H1 (cell line): ENCODE measurements around the gene DPH1. TPM values are rescaled to one million over a fixed set of nuclear protein-coding genes. Genes with fewer than 3 reads are reported as not detected.

ENCODE experiments used
- CTCF ChIA-PET: fragments of 300-600 bp; sonication (Branson Sonifier 250); formaldehyde crosslinking; loops from one replicate; lab custom pipeline; 2021; ENCODE audit not compliant: partially characterized antibody; lab: Charles Lee
- POLR2A ChIA-PET: fragments of 300-600 bp; sonication (Branson Sonifier 250); formaldehyde crosslinking; loops from one replicate; lab custom pipeline; 2021; ENCODE audit warnings: inconsistent platforms; ENCODE audit not compliant: partially characterized antibody; lab: Charles Lee
- DNase-seq, 2 experiments: peaks; one replicate each; pipeline versions ENCODE4 v3.0.0 to v3.0.0-alpha.2; 2010 to 2022; ENCODE audit warnings: low spot score in 2 of 2, low read depth in 1 of 2, mixed read lengths in 1 of 2
- FAIRE-seq: peaks from 2 replicates; lab custom pipeline; 2011; peaks lifted over from hg19 to GRCh38; lab: Jason Lieb, UNC
- H2AFZ ChIP-seq: 2 replicates; pipeline ENCODE4 v1.8.1; 2012; ENCODE audit warnings: low read length, inconsistent platforms
- H2AK5ac ChIP-seq: 2 replicates; pipeline ENCODE4 v1.6.1; 2013; ENCODE audit warnings: low read depth, low read length
- H2BK120ac ChIP-seq: replicated peaks from 2 replicates; pipeline ENCODE3; 2013; ENCODE audit warnings: low read depth, low read length, inconsistent platforms
- H2BK12ac ChIP-seq: 2 replicates; pipeline ENCODE4 v1.6.1; 2013; ENCODE audit warnings: low read depth, low read length
- H2BK15ac ChIP-seq: 2 replicates; pipeline ENCODE4 v1.6.1; 2013; ENCODE audit warnings: low read length
- H2BK20ac ChIP-seq: 2 replicates; pipeline ENCODE4 v1.6.1; 2013; ENCODE audit warnings: low read length
- H2BK5ac ChIP-seq: 2 replicates; pipeline ENCODE4 v1.6.1; 2013; ENCODE audit warnings: low read depth, low read length
- H3K14ac ChIP-seq: 2 replicates; pipeline ENCODE4 v1.6.1; 2013; ENCODE audit warnings: inconsistent platforms; ENCODE audit not compliant: insufficient read length
- H3K18ac ChIP-seq: 2 replicates; pipeline ENCODE4 v1.6.1; 2013; ENCODE audit warnings: low read length; ENCODE audit errors: extremely low read depth
- H3K23ac ChIP-seq: 2 replicates; pipeline ENCODE4 v1.6.1; 2013; ENCODE audit warnings: inconsistent platforms; ENCODE audit not compliant: insufficient read length
- H3K23me2 ChIP-seq: 2 replicates; pipeline ENCODE4 v1.6.1; 2013; ENCODE audit warnings: low read depth, low read length
- H3K27ac ChIP-seq: 2 replicates; pipeline ENCODE4 v1.6.1; 2011; ENCODE audit warnings: low read depth, low read length, inconsistent platforms
- H3K27me3 ChIP-seq, 4 experiments: replicated peaks in 1 of 4; 1 replicate in 1 of 4; 2 replicates in 3 of 4; pipeline versions ENCODE4 v1.6.1 to v1.8.1; 2011 to 2013; ENCODE audit warnings: low read length in 3 of 4, mild to moderate bottlenecking in 3 of 4, inconsistent platforms in 2 of 4, mixed read lengths in 2 of 4, moderate library complexity in 1 of 4; ENCODE audit not compliant: control insufficient read depth in 3 of 4, insufficient read depth in 3 of 4; ENCODE audit errors: extremely low read depth in 1 of 4
- H3K36me3 ChIP-seq, 4 experiments: 2 replicates each; pipeline versions ENCODE4 v1.6.1 to v1.8.1; 2011 to 2013; ENCODE audit warnings: mild to moderate bottlenecking in 4 of 4, low read length in 3 of 4, moderate library complexity in 2 of 4, control low read depth in 1 of 4, inconsistent platforms in 1 of 4; ENCODE audit not compliant: insufficient read depth in 4 of 4, control insufficient read depth in 2 of 4
- H3K4ac ChIP-seq: replicated peaks from 2 replicates; pipeline ENCODE3; 2013; ENCODE audit warnings: low read length, low read depth, mixed read lengths, inconsistent platforms; ENCODE audit not compliant: insufficient read length
- H3K4me1 ChIP-seq, 4 experiments: replicated peaks in 1 of 4; 1 replicate in 1 of 4; 2 replicates in 3 of 4; pipeline versions ENCODE4 v1.6.1 to v1.8.1; 2011 to 2013; ENCODE audit warnings: low read length in 3 of 4, inconsistent platforms in 2 of 4, mixed read lengths in 1 of 4; ENCODE audit not compliant: insufficient read depth in 4 of 4, control insufficient read depth in 3 of 4
- H3K4me2 ChIP-seq, 2 experiments: 2 replicates each; pipeline versions ENCODE4 v1.6.1 to v1.8.1; 2011 to 2013; ENCODE audit warnings: low read depth in 2 of 2, low read length in 2 of 2, control low read depth in 1 of 2, inconsistent platforms in 1 of 2, mild to moderate bottlenecking in 1 of 2; ENCODE audit not compliant: insufficient read depth in 1 of 2
- H3K4me3 ChIP-seq, 4 experiments: fragments of 200-600, 300-600 bp in 1 of 4; sonication (generic), shearing (Covaris generic), sonication (Bioruptor Twin) in 1 of 4; 2 replicates each; pipeline versions ENCODE4 v1.5.1 to v1.8.1; 2011 to 2016; ENCODE audit warnings: low read length in 4 of 4, low read depth in 3 of 4, control low read depth in 2 of 4, inconsistent platforms in 2 of 4, mild to moderate bottlenecking in 2 of 4, mixed read lengths in 1 of 4, moderate library complexity in 1 of 4; ENCODE audit not compliant: insufficient read depth in 2 of 4; ENCODE audit errors: extremely low read depth in 1 of 4
- H3K56ac ChIP-seq: replicated peaks from 2 replicates; pipeline ENCODE3; 2013; ENCODE audit warnings: low read depth, mild to moderate bottlenecking, mixed read lengths, low read length, inconsistent platforms; ENCODE audit not compliant: insufficient read length
- H3K79me1 ChIP-seq: 2 replicates; pipeline ENCODE4 v1.6.1; 2013; ENCODE audit warnings: low read depth, low read length, control low read depth
- H3K79me2 ChIP-seq, 2 experiments: 2 replicates each; pipeline versions ENCODE4 v1.6.1 to v1.8.1; 2012 to 2013; ENCODE audit warnings: low read length in 2 of 2, mild to moderate bottlenecking in 2 of 2, inconsistent platforms in 1 of 2; ENCODE audit not compliant: insufficient read depth in 2 of 2, control insufficient read depth in 1 of 2
- H3K9ac ChIP-seq, 4 experiments: replicated peaks in 1 of 4; 1 replicate in 1 of 4; 2 replicates in 3 of 4; pipeline versions ENCODE4 v1.6.1 to v1.8.1; 2011 to 2013; ENCODE audit warnings: low read depth in 3 of 4, low read length in 3 of 4, control low read depth in 2 of 4, mild to moderate bottlenecking in 2 of 4, moderate library complexity in 2 of 4, inconsistent platforms in 1 of 4; ENCODE audit errors: extremely low read depth in 1 of 4
- H3K9me3 ChIP-seq, 2 experiments: 2 replicates each; pipeline versions ENCODE4 v1.6.1 to v1.8.1; 2012 to 2013; ENCODE audit warnings: mild to moderate bottlenecking in 2 of 2, moderate library complexity in 2 of 2, control low read depth in 1 of 2, inconsistent platforms in 1 of 2, low read depth in 1 of 2, low read length in 1 of 2, mixed read lengths in 1 of 2; ENCODE audit not compliant: insufficient read depth in 2 of 2
- H4K20me1 ChIP-seq, 2 experiments: replicated peaks in 1 of 2; 2 replicates each; pipeline versions ENCODE3 to v1.8.1; 2011 to 2013; ENCODE audit warnings: inconsistent platforms in 2 of 2, low read length in 2 of 2, mild to moderate bottlenecking in 1 of 2; ENCODE audit not compliant: insufficient read depth in 2 of 2, control insufficient read depth in 1 of 2
- H4K5ac ChIP-seq: 2 replicates; pipeline ENCODE4 v1.6.1; 2013; ENCODE audit warnings: low read length, low read depth, mixed read lengths, inconsistent platforms; ENCODE audit not compliant: insufficient read length
- H4K8ac ChIP-seq: 2 replicates; pipeline ENCODE4 v1.8.0; 2013; ENCODE audit warnings: mild to moderate bottlenecking, moderate library complexity, low read length, inconsistent platforms; ENCODE audit not compliant: insufficient read depth; ENCODE audit errors: extremely low read depth
- H4K91ac ChIP-seq: replicated peaks from 2 replicates; pipeline ENCODE3; 2013; ENCODE audit warnings: low read length, mixed read lengths, inconsistent platforms; ENCODE audit not compliant: insufficient read length
- BCL11A ChIP-seq, 2 experiments: IDR thresholded peaks; one replicate each; pipeline ENCODE4 v1.6.1; 2011; ENCODE audit warnings: low read depth in 2 of 2, low read length in 2 of 2, mild to moderate bottlenecking in 2 of 2
- CBX5 ChIP-seq: fragments of 300-800, 300-1000 bp; sonication (generic); IDR thresholded peaks from 2 replicates; pipeline ENCODE4 v1.7.1; 2016; ENCODE audit warnings: antibody characterized with exemption, low read length, low read depth
- CEBPB ChIP-seq: IDR thresholded peaks from 2 replicates; pipeline ENCODE4 v1.6.1; 2012; ENCODE audit warnings: low read depth, low read length
- CHD1 ChIP-seq: IDR thresholded peaks from 2 replicates; pipeline ENCODE4 v1.6.1; 2012; ENCODE audit warnings: low read depth, low read length, improper control_type of control experiment
- RNF2 ChIP-seq: fragments of 200-900, 300-1000 bp; sonication (generic); IDR thresholded peaks from 2 replicates; pipeline ENCODE4 v1.7.1; 2016; ENCODE audit warnings: borderline replicate concordance, low read depth, mild to moderate bottlenecking, antibody characterized with exemption, low read length; ENCODE audit not compliant: poor library complexity, severe bottlenecking; ENCODE audit errors: missing control alignments
- TCF12 ChIP-seq: IDR thresholded peaks from 2 replicates; pipeline ENCODE4 v1.6.1; 2011; ENCODE audit warnings: low read depth, mild to moderate bottlenecking, low read length
- WGBS, 2 experiments: shearing (Covaris generic) in 1 of 2; methylation state at CpG; one replicate each; pipeline versions ENCODE4 v1.1.6 to v1.1.7; 2013 to 2015; ENCODE audit warnings: low lambda C conversion rate in 2 of 2, mixed read lengths in 2 of 2, inconsistent platforms in 1 of 2, low coverage in 1 of 2, missing lambda C conversion rate in 1 of 2; ENCODE audit not compliant: insufficient replicate concordance in 2 of 2, insufficient coverage in 1 of 2, insufficient read length in 1 of 2; ENCODE audit errors: extremely low coverage in 1 of 2, missing lambda C conversion rate in 1 of 2; 5-methylcytosine and 5-hydroxymethylcytosine counted together
- polyA plus RNA-seq, 7 experiments: library from polyadenylated mRNA; depleted of rRNA in 3 of 7; stranded (reverse) in 5 of 7; unstranded in 2 of 7; fragments of >200 nt in 5 of 7; fragments of 200-250 nt in 2 of 7; gene quantifications; 1 replicate in 5 of 7; 2 replicates in 1 of 7; 4 replicates in 1 of 7; pipeline versions ENCODE4 v1.2.1 to v1.2.3, GENCODE V29; 2011 to 2013; ENCODE audit warnings: missing spikeins in 2 of 7, mixed read lengths in 2 of 7
- total RNA-seq: library from RNA; stranded (reverse); fragmentation: NEBNext Ultra II Directional; extraction: Animal tissue kit (Norgen Biotek cat#: 25700); gene quantifications from 2 replicates; pipeline ENCODE4 v1.2.1, GENCODE V29; 2021

Gene DPH1
- total and polyA plus RNA-seq, 2 of the 8 experiments (the other 6 are each of a cell fraction or from before 2014, with no cell fraction given): 24.9 to 30.0 TPM

DNA sequence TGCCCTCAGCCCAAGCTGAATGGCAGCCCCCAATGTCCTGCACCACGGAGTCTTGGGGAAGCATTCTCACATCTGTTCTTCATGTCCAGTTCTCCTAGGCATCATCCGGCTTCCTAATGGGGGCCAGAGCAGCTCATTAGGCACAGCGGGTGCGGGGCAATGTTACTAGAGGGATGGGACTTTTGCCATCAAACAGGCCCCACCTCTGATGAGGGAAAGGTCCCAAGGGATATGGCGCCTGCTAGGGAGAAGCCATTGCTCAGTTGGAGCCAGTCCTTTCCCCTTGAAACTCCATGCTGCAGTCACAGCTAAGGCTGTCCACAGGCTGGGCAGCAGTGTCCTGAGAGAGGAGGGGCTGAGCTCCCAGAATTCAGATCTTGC is 1.7 kb upstream of the DPH1 start:
- peaks cover 4 to 19% (median 7%) of the 10 kb centered on the region in 4 experiments for H3K4me1 ChIP-seq
- H3K56ac ChIP-seq: no peak overlapping the region
- no peak overlapping the region for H3K9ac ChIP-seq
- no peak overlapping the region for H2BK5ac ChIP-seq
- H2AK5ac ChIP-seq: no peak overlapping the region
- no peak overlapping the region for H2BK20ac ChIP-seq
- H3K4ac ChIP-seq: no peak overlapping the region
- no peak overlapping the region for H3K27ac ChIP-seq
- H3K23me2 ChIP-seq: peaks cover 16% of the 10 kb centered on the region; the same call in 1 of the 2 replicates
- no peak overlapping the region for H2AFZ ChIP-seq
- H2BK120ac ChIP-seq: no peak overlapping the region
- peaks cover 0 to 8% of the 10 kb centered on the region in 2 experiments for H4K20me1 ChIP-seq
- no peak overlapping the region for H4K91ac ChIP-seq
- no peak overlapping the region for H4K5ac ChIP-seq
- 86% methylated on average over 4 of the region's 5 CpGs; no CpG with 5 or more reads in 1 of the 2 experiments for WGBS, 2 experiments
- H3K27me3 ChIP-seq: peaks cover 62 to 66% (median 64%) of the 10 kb centered on the region in 4 experiments
- no peak overlapping the region for H3K18ac ChIP-seq
- ChIA-PET POLR2A (interaction anchor here (0.7 to 1.2 kb wide), 4 partner anchors 10 to 17 kb away, joined by 3 to 4 read pairs (median 3); no protein-coding TSS in a partner anchor), CTCF (interaction anchor here (0.7 to 5.3 kb wide), 7 partner anchors 8 to 122 kb away, joined by 3 to 47 read pairs (median 4); partner anchors contain the start of gene HIC1)
- H3K36me3 ChIP-seq: peaks cover 0 to 6% (median 0%) of the 10 kb centered on the region in 4 experiments; a peak in 1 of 8 replicates
- H3K9me3 ChIP-seq: no peaks in the 10 kb centered on the region
- no peak overlapping the region for H2BK12ac ChIP-seq
- no peaks in the 10 kb centered on the region for H3K79me1 ChIP-seq
- no peak overlapping the region for H3K23ac ChIP-seq
- H3K79me2 ChIP-seq: no peaks in the 10 kb centered on the region
- no peak for FAIRE-seq
- DNase-seq: no peak
- H4K8ac ChIP-seq: no peak overlapping the region
- H3K4me2 ChIP-seq: no peak overlapping the region
- H3K4me3 ChIP-seq: no peak overlapping the region
- no peak overlapping the region for H3K14ac ChIP-seq
- TF ChIP-seq TCF12 (no peak), CHD1 (no peak), RNF2 (no peak), BCL11A (IDR thresholded peaks at IDR 0.05; ENCODE audit: low read depth in 2 of 2, low read length in 2 of 2) (no peak), CBX5 (no peak), CEBPB (no peak)
- TF ChIP-seq, all 59 proteins: peak for 0
- H2BK15ac ChIP-seq: no peak overlapping the region
